Measurements from ENCODE around the gene CLPSL1. TPM values are rescaled to one million over a fixed set of nuclear protein-coding genes. Genes with fewer than 3 reads are reported as not detected.

The CLPSL1 gene
- total RNA-seq, 1 experiment from 2014 or later: not detected

- Histone ChIP-seq H3K4me3 (no peak overlapping the region), H3K9me2 (ENCODE audit: insufficient read depth) (no peaks in the 10 kb centered on the region), H3K27me3 (ENCODE audit: insufficient read depth, low read depth) (no peaks in the 10 kb centered on the region), H3K4me2 (no peak overlapping the region), H4K20me1 (ENCODE audit: insufficient read depth) (no peaks in the 10 kb centered on the region), H3K27ac (no peak overlapping the region), H3K9me3 (ENCODE audit: insufficient read depth, low read depth) (no peaks in the 10 kb centered on the region), H3K36me3 (ENCODE audit: low read depth) (no peaks in the 10 kb centered on the region), H3K4me1 (replicated peaks; ENCODE audit: insufficient read depth) (no peaks in the 10 kb centered on the region), H3F3A (ENCODE audit: insufficient read depth, low read depth) (no peaks in the 10 kb centered on the region), H3K79me2 (ENCODE audit: low read depth) (no peaks in the 10 kb centered on the region), H2AFZ (no peak overlapping the region)
- ChIA-PET CTCF (no interaction called here), POLR2A (ENCODE audit: unreplicated experiment) (no interaction called here)
- no peak for DNase-seq
- TF ChIP-seq CTCF (conservative IDR thresholded peaks at IDR 0.05): no peak
- no peak for TF ChIP-seq EZH2 (IDR thresholded peaks at IDR 0.05; ENCODE audit: low read depth)
- intact Hi-C loops (cut with micrococcal nuclease; ENCODE audit: unreplicated experiment): no loop called here
- BruUV-seq (replicated peaks): no TSS peak
Observed at GRCh38 chr6:35796236-35796635, 15.4 kb downstream of the CLPSL1 start.

GRCh38 chr6:35797837-35798526 is 17.2 kb downstream of the CLPSL1 start:
- H2AFZ ChIP-seq: no peak overlapping the region
- POLR2A ChIA-PET (ENCODE audit: unreplicated experiment): interaction anchor here (0.7 kb wide), 1 partner anchor 229 kb away, joined by 4 read pairs; no protein-coding TSS in a partner anchor
- no peaks in the 10 kb centered on the region for H3K27me3 ChIP-seq (ENCODE audit: insufficient read depth, low read depth)
- no peak overlapping the region for H3K27ac ChIP-seq
- no peaks in the 10 kb centered on the region for H3K9me2 ChIP-seq (ENCODE audit: insufficient read depth)
- BruUV-seq (replicated peaks): no TSS peak
- no peaks in the 10 kb centered on the region for H3K9me3 ChIP-seq (ENCODE audit: insufficient read depth, low read depth)
- no peaks in the 10 kb centered on the region for H3K79me2 ChIP-seq (ENCODE audit: low read depth)
- H4K20me1 ChIP-seq (ENCODE audit: insufficient read depth): no peaks in the 10 kb centered on the region
- H3K36me3 ChIP-seq (ENCODE audit: low read depth): no peaks in the 10 kb centered on the region
- CTCF ChIA-PET: no interaction called here
- TF ChIP-seq CTCF (conservative IDR thresholded peaks at IDR 0.05): no peak
- no peak for TF ChIP-seq EZH2 (IDR thresholded peaks at IDR 0.05; ENCODE audit: low read depth)
- no peaks in the 10 kb centered on the region for H3F3A ChIP-seq (ENCODE audit: insufficient read depth, low read depth)
- no peak overlapping the region for H3K4me2 ChIP-seq
- intact Hi-C loops (cut with micrococcal nuclease; ENCODE audit: unreplicated experiment): no loop called here
- no peak overlapping the region for H3K4me3 ChIP-seq
- H3K4me1 ChIP-seq (replicated peaks; ENCODE audit: insufficient read depth): no peaks in the 10 kb centered on the region
- no peak for DNase-seq

- POLR2A ChIA-PET (ENCODE audit: unreplicated experiment): interaction anchor here (0.7 kb wide), 1 partner anchor 228 kb away, joined by 4 read pairs; no protein-coding TSS in a partner anchor
- Histone ChIP-seq H3K36me3 (ENCODE audit: low read depth) (no peaks in the 10 kb centered on the region), H3K27ac (no peak overlapping the region), H3K9me3 (ENCODE audit: insufficient read depth, low read depth) (no peaks in the 10 kb centered on the region), H3K27me3 (ENCODE audit: insufficient read depth, low read depth) (no peaks in the 10 kb centered on the region), H3F3A (ENCODE audit: insufficient read depth, low read depth) (no peaks in the 10 kb centered on the region), H3K9me2 (ENCODE audit: insufficient read depth) (no peaks in the 10 kb centered on the region), H2AFZ (no peak overlapping the region), H3K4me3 (no peak overlapping the region), H3K79me2 (ENCODE audit: low read depth) (no peaks in the 10 kb centered on the region), H3K4me2 (no peak overlapping the region), H3K4me1 (replicated peaks; ENCODE audit: insufficient read depth) (no peaks in the 10 kb centered on the region), H4K20me1 (ENCODE audit: insufficient read depth) (no peaks in the 10 kb centered on the region)
- intact Hi-C loops (cut with micrococcal nuclease; ENCODE audit: unreplicated experiment): no loop called here
- BruUV-seq (replicated peaks): no TSS peak
- CTCF ChIA-PET: no interaction called here
- TF ChIP-seq EZH2 (IDR thresholded peaks at IDR 0.05; ENCODE audit: low read depth) (no peak), CTCF (conservative IDR thresholded peaks at IDR 0.05) (no peak)
- no peak for DNase-seq
Observed at GRCh38 chr6:35798706-35799105, 17.9 kb downstream of the CLPSL1 start.

Measured in PC-9 (cell line).